HuH-7 (cell line): ENCODE measurements around the gene TRIOBP.

Source experiments
- DNase-seq: peaks from one replicate; pipeline ENCODE4 v3.0.0; 2011; ENCODE audit warnings: low spot score

The TRIOBP gene

GRCh38 chr22:37726241-37726887, 29.5 kb downstream of the TRIOBP start:
- peak; percentile 71 for DNase-seq

GRCh38 chr22:37728620-37729019, 31.8 kb downstream of the TRIOBP start:
- DNase-seq: no peak

- DNase-seq: peak; percentile 95
Observed at GRCh38 chr22:37731804-37732471, 35.1 kb downstream of the TRIOBP start.

- DNase-seq: no peak
Observed at GRCh38 chr22:37732699-37733607, 36.1 kb downstream of the TRIOBP start.

GRCh38 chr22:37733625-37734401, 37.0 kb downstream of the TRIOBP start:
- no peak for DNase-seq

- no peak for DNase-seq
Observed at GRCh38 chr22:37734402-37734700, 37.5 kb downstream of the TRIOBP start.

GRCh38 chr22:37734964-37735451, 38.2 kb downstream of the TRIOBP start:
- DNase-seq: peak; percentile 93

GRCh38 chr22:37739035-37739434, 42.2 kb downstream of the TRIOBP start:
- DNase-seq: no peak

GRCh38 chr22:37739611-37740049, 42.8 kb downstream of the TRIOBP start:
- no peak for DNase-seq

GRCh38 chr22:37740455-37741311, 43.8 kb downstream of the TRIOBP start:
- no peak for DNase-seq

GRCh38 chr22:37741312-37741795, 44.5 kb downstream of the TRIOBP start:
- peak; percentile 89 for DNase-seq

- DNase-seq: no peak
Observed at GRCh38 chr22:37742376-37743171, 45.7 kb downstream of the TRIOBP start.

- peak; percentile 47 for DNase-seq
Observed at GRCh38 chr22:37744589-37744988, 47.7 kb downstream of the TRIOBP start.

- peak; percentile 98 for DNase-seq
Observed at GRCh38 chr22:37745548-37746365, 48.9 kb downstream of the TRIOBP start.

GRCh38 chr22:37746366-37747079, 49.7 kb downstream of the TRIOBP start:
- peak; percentile 50 for DNase-seq

GRCh38 chr22:37747080-37747714, 50.3 kb downstream of the TRIOBP start:
- no peak for DNase-seq

- DNase-seq: no peak
Observed at GRCh38 chr22:37747715-37748100, 50.9 kb downstream of the TRIOBP start.

- no peak for DNase-seq
Observed at GRCh38 chr22:37748659-37749058, 51.8 kb downstream of the TRIOBP start.
